ENCODE measurements around the gene UAP1L1.

- TF ChIP-seq CTCF (IDR thresholded peaks at IDR 0.05) = peak; percentile 84 to 93 (median 84)
- TF ChIP-seq POLR2AphosphoS5 (IDR thresholded peaks at IDR 0.05) = no peak
Measured at GRCh38 chr9:137046088-137046787, 31.1 kb upstream of the UAP1L1 start, which contains the start of gene NPDC1.

Data from breast epithelium (tissue), 3 donors.